Transverse colon (tissue), 3 donors: ENCODE data around the gene RGS6.

Experiments used
- POLR2A ChIP-seq: fragments of 450-650 bp; IDR thresholded peaks from one replicate; pipeline ENCODE4 v1.6.1; 2016; ENCODE audit warnings: antibody characterized with exemption, mild to moderate bottlenecking, moderate library complexity
- TF ChIP-seq, protein P1 (sequence below), 5 experiments: fragments of 200-600 bp in 3 of 5; fragments of 450-650 bp in 2 of 5; sonication (generic) in 3 of 5; IDR thresholded peaks; 1 replicate in 2 of 5; 2 replicates in 3 of 5; pipeline ENCODE4 v1.5.1; 2016 to 2017; ENCODE audit warnings: antibody characterized with exemption in 5 of 5, inconsistent platforms in 3 of 5, mild to moderate bottlenecking in 2 of 5, moderate library complexity in 1 of 5

DNA sequence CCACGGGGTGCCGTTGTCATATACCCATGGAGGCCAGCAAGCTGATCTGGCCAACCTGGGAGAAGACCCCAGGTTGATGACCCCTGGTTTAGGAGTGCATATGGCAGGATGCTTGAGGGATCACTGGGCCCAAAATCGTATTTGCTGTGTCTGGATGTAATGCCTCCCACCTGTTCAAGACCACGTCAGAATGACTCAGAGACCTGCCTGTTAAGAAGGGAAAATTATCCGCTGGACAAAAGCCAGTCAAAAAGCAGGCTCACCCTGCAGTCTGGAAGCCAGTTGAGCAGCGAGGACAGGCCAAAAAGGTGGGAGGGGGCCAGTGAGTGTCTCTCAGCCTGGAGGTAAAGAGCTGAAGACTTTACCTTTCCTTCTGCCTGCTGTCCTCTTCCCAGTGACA is 512.5 kb downstream of the RGS6 start:
- TF ChIP-seq, protein P1, sequence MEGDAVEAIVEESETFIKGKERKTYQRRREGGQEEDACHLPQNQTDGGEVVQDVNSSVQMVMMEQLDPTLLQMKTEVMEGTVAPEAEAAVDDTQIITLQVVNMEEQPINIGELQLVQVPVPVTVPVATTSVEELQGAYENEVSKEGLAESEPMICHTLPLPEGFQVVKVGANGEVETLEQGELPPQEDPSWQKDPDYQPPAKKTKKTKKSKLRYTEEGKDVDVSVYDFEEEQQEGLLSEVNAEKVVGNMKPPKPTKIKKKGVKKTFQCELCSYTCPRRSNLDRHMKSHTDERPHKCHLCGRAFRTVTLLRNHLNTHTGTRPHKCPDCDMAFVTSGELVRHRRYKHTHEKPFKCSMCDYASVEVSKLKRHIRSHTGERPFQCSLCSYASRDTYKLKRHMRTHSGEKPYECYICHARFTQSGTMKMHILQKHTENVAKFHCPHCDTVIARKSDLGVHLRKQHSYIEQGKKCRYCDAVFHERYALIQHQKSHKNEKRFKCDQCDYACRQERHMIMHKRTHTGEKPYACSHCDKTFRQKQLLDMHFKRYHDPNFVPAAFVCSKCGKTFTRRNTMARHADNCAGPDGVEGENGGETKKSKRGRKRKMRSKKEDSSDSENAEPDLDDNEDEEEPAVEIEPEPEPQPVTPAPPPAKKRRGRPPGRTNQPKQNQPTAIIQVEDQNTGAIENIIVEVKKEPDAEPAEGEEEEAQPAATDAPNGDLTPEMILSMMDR (IDR thresholded peaks at IDR 0.05): no peak
- TF ChIP-seq POLR2A: no peak
